ENCODE results near the gene MRPL32. TPM values are rescaled to one million over a fixed set of nuclear protein-coding genes. Genes with fewer than 3 reads are reported as not detected.

Gene MRPL32
- total and polyA plus RNA-seq, 9 donors, result 38.8 to 75.0 (median 49.0) TPM

- intact Hi-C loops (cut with DNase I), result no loop called here
- Histone ChIP-seq H3K27ac (no peak overlapping the region), H3K4me3 (no peak overlapping the region), H3K27me3 (no peaks in the 10 kb centered on the region), H3K4me1 (ENCODE audit: insufficient read depth) (no peaks in the 10 kb centered on the region), H3K9me3 (no peaks in the 10 kb centered on the region), H3K36me3 (no peaks in the 10 kb centered on the region)
- DNase-seq, result no peak
- TF ChIP-seq CTCF (IDR thresholded peaks at IDR 0.05), result no peak
- TF ChIP-seq POLR2A (IDR thresholded peaks at IDR 0.05), result no peak
- no peak for TF ChIP-seq EP300 (IDR thresholded peaks at IDR 0.05)
- WGBS, 3 donors, result 78 to 91% (median 86%) methylated on average over 2 of the region's 2 CpGs
Observed at GRCh38 chr7:42960762-42961161, 28.6 kb downstream of the MRPL32 start.

DNA sequence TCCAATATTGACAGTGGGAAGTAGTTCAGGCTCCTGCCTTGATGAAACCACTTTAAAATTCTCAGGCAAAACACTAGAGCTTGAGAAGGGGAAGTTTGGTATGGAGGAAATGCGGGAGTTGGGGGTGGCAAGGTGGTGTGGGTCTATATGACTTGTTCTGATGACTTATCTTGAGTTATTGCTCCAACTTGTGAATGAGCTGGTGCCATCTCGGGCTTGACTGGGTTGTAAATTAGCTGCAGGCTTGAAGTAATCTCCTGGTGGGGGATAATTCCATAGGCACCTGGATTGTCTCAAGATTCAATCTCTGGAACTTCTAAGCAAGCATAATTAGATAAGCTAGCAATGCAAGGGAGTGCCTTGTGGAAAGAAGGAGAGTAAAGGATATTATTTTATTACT, 29.0 kb downstream of the MRPL32 start:
- intact Hi-C loops (cut with DNase I), result no loop called here

DNA sequence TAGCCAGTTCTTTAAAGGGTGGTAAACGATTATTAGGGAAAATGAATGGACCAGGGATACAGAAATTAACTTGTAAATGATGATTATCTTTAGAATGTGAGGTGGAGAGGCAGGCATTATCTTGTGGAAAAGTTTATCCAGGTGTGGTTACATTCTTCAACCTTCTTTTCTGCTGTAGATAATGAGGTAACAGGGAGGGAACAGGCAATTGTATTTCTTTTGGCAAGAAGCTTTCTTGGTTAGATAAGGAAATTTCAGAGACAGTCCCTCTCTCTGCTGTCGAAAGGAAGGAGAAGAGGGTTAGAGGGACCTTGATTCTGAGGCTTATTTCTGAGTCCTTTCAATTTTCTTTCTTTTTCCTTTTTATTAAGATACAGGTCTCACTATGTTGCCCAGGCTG, 32.1 kb downstream of the MRPL32 start:
- no peak for DNase-seq
- Histone ChIP-seq H3K4me3 (no peak overlapping the region), H3K4me1 (ENCODE audit: insufficient read depth) (no peaks in the 10 kb centered on the region), H3K9me3 (no peaks in the 10 kb centered on the region), H3K27ac (no peak overlapping the region), H3K27me3 (no peaks in the 10 kb centered on the region), H3K36me3 (no peaks in the 10 kb centered on the region)
- intact Hi-C loops (cut with DNase I), result no loop called here
- WGBS, 3 donors, result 40 to 50% (median 44%) methylated on average over 2 of the region's 2 CpGs
- TF ChIP-seq EP300 (IDR thresholded peaks at IDR 0.05) (no peak), CTCF (IDR thresholded peaks at IDR 0.05) (no peak), POLR2A (IDR thresholded peaks at IDR 0.05) (no peak)

More for the DNA sequence above, 29.0 kb downstream of the MRPL32 start:
- DNase-seq, result no peak
- Histone ChIP-seq H3K27ac (no peak overlapping the region), H3K4me3 (no peak overlapping the region), H3K36me3 (no peaks in the 10 kb centered on the region), H3K4me1 (ENCODE audit: insufficient read depth) (no peaks in the 10 kb centered on the region), H3K27me3 (no peaks in the 10 kb centered on the region), H3K9me3 (no peaks in the 10 kb centered on the region)
- 85 to 92% (median 91%) methylated on average over 2 of the region's 2 CpGs for WGBS, 3 donors
- TF ChIP-seq EP300 (IDR thresholded peaks at IDR 0.05) (no peak), CTCF (IDR thresholded peaks at IDR 0.05) (no peak), POLR2A (IDR thresholded peaks at IDR 0.05) (no peak)

GRCh38 chr7:42964849-42965805, 33.0 kb downstream of the MRPL32 start:
- no peaks in the 10 kb centered on the region for H3K27me3 ChIP-seq
- no peaks in the 10 kb centered on the region for H3K9me3 ChIP-seq
- no peak overlapping the region for H3K27ac ChIP-seq
- H3K4me1 ChIP-seq (ENCODE audit: insufficient read depth), result no peaks in the 10 kb centered on the region
- H3K36me3 ChIP-seq, result no peaks in the 10 kb centered on the region
- 66 to 71% (median 66%) methylated on average over 6 of the region's 6 CpGs for WGBS, 3 donors
- DNase-seq, result no peak
- intact Hi-C loops (cut with DNase I), result no loop called here
- no peak overlapping the region for H3K4me3 ChIP-seq
- no peak for TF ChIP-seq CTCF (IDR thresholded peaks at IDR 0.05)
- TF ChIP-seq POLR2A (IDR thresholded peaks at IDR 0.05), result no peak
- TF ChIP-seq EP300 (IDR thresholded peaks at IDR 0.05), result no peak

Measured in ovary (tissue), 9 donors.